HEK293 (cell line): ENCODE results near the gene ENKUR.

Experiments used
- CTCF ChIA-PET: fragments of 350-600 bp; formaldehyde crosslinking; extraction: SDS; loops from one replicate; lab custom pipeline; 2021; ENCODE audit warnings: antibody characterized with exemption; lab: Yijun Ruan, JAX
- POLR2A ChIA-PET: fragments of 300-600 bp; formaldehyde crosslinking; extraction: SDS; loops from one replicate; lab custom pipeline; 2020; ENCODE audit warnings: antibody characterized with exemption, inconsistent platforms; lab: Yijun Ruan, JAX
- H3K27ac ChIP-seq: fragments of 200-500 bp; sonication (Bioruptor generic); 2 replicates; pipeline ENCODE4 v1.5.1; 2014; ENCODE audit warnings: low read depth, low read length, control low read depth, inconsistent platforms; ENCODE audit errors: extremely low read depth
- H3K36me3 ChIP-seq, 2 experiments: fragments of 200-500 bp in 1 of 2; sonication (Bioruptor generic) in 1 of 2; 1 replicate in 1 of 2; 2 replicates in 1 of 2; pipeline ENCODE4 v1.5.1; 2014 to 2017; ENCODE audit warnings: inconsistent platforms in 2 of 2, low read length in 2 of 2; ENCODE audit not compliant: control insufficient read depth in 2 of 2, insufficient read depth in 1 of 2
- H3K4me1 ChIP-seq: fragments of 200-500 bp; sonication (Bioruptor generic); 2 replicates; pipeline ENCODE4 v1.5.1; 2014; ENCODE audit warnings: mild to moderate bottlenecking, low read length, inconsistent platforms; ENCODE audit not compliant: control insufficient read depth, insufficient read depth
- H3K4me3 ChIP-seq: 2 replicates; pipeline ENCODE4 v1.5.1; 2011; ENCODE audit warnings: low read depth, mild to moderate bottlenecking, control low read depth, low read length, moderate library complexity
- H3K9me3 ChIP-seq: fragments of 200-500 bp; sonication (Bioruptor generic); 2 replicates; pipeline ENCODE4 v1.5.1; 2014; ENCODE audit warnings: low read depth, low read length, inconsistent platforms; ENCODE audit not compliant: control insufficient read depth, insufficient read depth
- BCL11A ChIP-seq: fragments of 450-650 bp; formaldehyde crosslinking; IDR thresholded peaks from 2 replicates; pipeline ENCODE4 v1.5.1; 2016; ENCODE audit warnings: low read depth, missing biosample characterization, missing genetic modification characterization
- ELK4 ChIP-seq: IDR thresholded peaks from 2 replicates; pipeline ENCODE4 v1.6.1; 2011; ENCODE audit warnings: mild to moderate bottlenecking, low read depth, low read length, borderline replicate concordance
- MZF1 ChIP-seq: fragments of 450-650 bp; formaldehyde crosslinking; IDR thresholded peaks from 2 replicates; pipeline ENCODE4 v1.5.1; 2017; ENCODE audit warnings: missing biosample characterization, missing genetic modification characterization, borderline replicate concordance
- PATZ1 ChIP-seq: fragments of 450-650 bp; formaldehyde crosslinking; IDR thresholded peaks from 2 replicates; pipeline ENCODE4 v1.5.1; 2016; ENCODE audit warnings: missing biosample characterization, missing genetic modification characterization
- SP2 ChIP-seq: fragments of 450-650 bp; formaldehyde crosslinking; IDR thresholded peaks from 2 replicates; pipeline ENCODE4 v1.5.1; 2016; ENCODE audit warnings: missing biosample characterization, missing genetic modification characterization
- SP3 ChIP-seq: fragments of 450-650 bp; formaldehyde crosslinking; IDR thresholded peaks from 2 replicates; pipeline ENCODE4 v1.5.1; 2016; ENCODE audit warnings: missing biosample characterization, missing genetic modification characterization
- WT1 ChIP-seq: fragments of 450-650 bp; formaldehyde crosslinking; IDR thresholded peaks from 2 replicates; pipeline ENCODE4 v1.5.1; 2016; ENCODE audit warnings: missing biosample characterization, missing genetic modification characterization
- ZBTB17 ChIP-seq: fragments of 450-650 bp; formaldehyde crosslinking; IDR thresholded peaks from 2 replicates; pipeline ENCODE4 v1.5.1; 2016; ENCODE audit warnings: missing biosample characterization, missing genetic modification characterization
- ZIC2 ChIP-seq: fragments of 450-650 bp; formaldehyde crosslinking; IDR thresholded peaks from 2 replicates; pipeline ENCODE4 v1.5.1; 2016; ENCODE audit warnings: missing biosample characterization, missing genetic modification characterization
- ZNF133 ChIP-seq: fragments of 450-650 bp; formaldehyde crosslinking; IDR thresholded peaks from 2 replicates; pipeline ENCODE4 v1.5.1; 2016; ENCODE audit warnings: missing biosample characterization, missing genetic modification characterization
- ZNF184 ChIP-seq: fragments of 450-650 bp; IDR thresholded peaks from 2 replicates; pipeline ENCODE4 v1.5.1; 2018; ENCODE audit warnings: missing biosample characterization, mild to moderate bottlenecking, missing genetic modification characterization
- ZNF280C ChIP-seq: fragments of 450-650 bp; formaldehyde crosslinking; IDR thresholded peaks from 2 replicates; pipeline ENCODE4 v1.5.1; 2016; ENCODE audit warnings: missing biosample characterization, missing genetic modification characterization
- ZNF488 ChIP-seq: fragments of 450-650 bp; formaldehyde crosslinking; IDR thresholded peaks from 2 replicates; pipeline ENCODE4 v1.5.1; 2016; ENCODE audit warnings: missing biosample characterization, missing genetic modification characterization
- ZNF510 ChIP-seq: fragments of 450-650 bp; formaldehyde crosslinking; IDR thresholded peaks from 2 replicates; pipeline ENCODE4 v1.5.1; 2018; ENCODE audit warnings: mild to moderate bottlenecking, missing genetic modification characterization, missing biosample characterization; ENCODE audit not compliant: insufficient replicate concordance
- ZNF654 ChIP-seq: fragments of 450-650 bp; formaldehyde crosslinking; IDR thresholded peaks from 2 replicates; pipeline ENCODE4 v1.5.1; 2016; ENCODE audit warnings: low read depth, missing biosample characterization, missing genetic modification characterization
- ZSCAN4 ChIP-seq: fragments of 450-650 bp; formaldehyde crosslinking; IDR thresholded peaks from 2 replicates; pipeline ENCODE4 v1.5.1; 2017; ENCODE audit warnings: missing biosample characterization, missing genetic modification characterization

Gene ENKUR

GRCh38 chr10:24991298-24991697 is 24.7 kb downstream of the ENKUR start:
- no peak for TF ChIP-seq ZIC2 (tag by site-specific recombination)
- TF ChIP-seq SP3 (tag by site-specific recombination): no peak
- TF ChIP-seq ELK4: no peak
- TF ChIP-seq ZNF510 (tag by site-specific recombination): no peak
- peak; percentile 55; the same call in 1 of the 2 replicates for TF ChIP-seq ZNF133 (tag by site-specific recombination)
- POLR2A ChIA-PET: no interaction called here

GRCh38 chr10:24989867-24990266 is 26.1 kb downstream of the ENKUR start:
- ChIA-PET POLR2A (no interaction called here), CTCF (interaction anchor here (0.6 to 2.4 kb wide), 9 partner anchors 10 to 373 kb away, joined by 3 to 12 read pairs (median 3); no protein-coding TSS in a partner anchor)
- Histone ChIP-seq H3K4me3 (no peak overlapping the region), H3K27ac (no peak overlapping the region), H3K9me3 (no peaks in the 10 kb centered on the region), H3K4me1 (no peaks in the 10 kb centered on the region), H3K36me3 (no peaks in the 10 kb centered on the region)
- TF ChIP-seq ZNF184 (no peak), BCL11A (tag by site-specific recombination) (no peak), ZSCAN4 (tag by site-specific recombination) (no peak), ZNF654 (tag by site-specific recombination) (peak; percentile 45), MZF1 (tag by site-specific recombination) (no peak), WT1 (tag by site-specific recombination) (no peak)

More at GRCh38 chr10:24991298-24991697, 24.7 kb downstream of the ENKUR start:
- Histone ChIP-seq H3K4me1 (no peaks in the 10 kb centered on the region), H3K36me3 (no peaks in the 10 kb centered on the region), H3K9me3 (no peaks in the 10 kb centered on the region), H3K4me3 (no peak overlapping the region), H3K27ac (no peak overlapping the region)
- CTCF ChIA-PET: interaction anchor here (1.0 to 2.4 kb wide), 2 partner anchors 90 to 530 kb away, joined by 3 to 12 read pairs; no protein-coding TSS in a partner anchor

GRCh38 chr10:24988831-24989640 is 26.9 kb downstream of the ENKUR start:
- CTCF ChIA-PET: interaction anchor here (0.6 to 2.4 kb wide), 4 partner anchors 9 to 372 kb away, joined by 3 to 12 read pairs (median 4); no protein-coding TSS in a partner anchor
- Histone ChIP-seq H3K4me1 (no peaks in the 10 kb centered on the region), H3K27ac (no peak overlapping the region), H3K9me3 (no peaks in the 10 kb centered on the region), H3K36me3 (no peaks in the 10 kb centered on the region), H3K4me3 (no peak overlapping the region)
- POLR2A ChIA-PET: no interaction called here
- TF ChIP-seq ZNF488: no peak
- peak; percentile 57; the same call in 1 of the 2 replicates for TF ChIP-seq ZBTB17 (tag by site-specific recombination)

GRCh38 chr10:24984906-24985305 is 31.1 kb downstream of the ENKUR start:
- Histone ChIP-seq H3K4me3 (no peak overlapping the region), H3K27ac (no peak overlapping the region), H3K9me3 (no peaks in the 10 kb centered on the region), H3K4me1 (no peaks in the 10 kb centered on the region), H3K36me3 (no peaks in the 10 kb centered on the region)
- CTCF ChIA-PET: no interaction called here
- POLR2A ChIA-PET: no interaction called here
- no peak for TF ChIP-seq ZNF280C
- TF ChIP-seq SP2 (tag by site-specific recombination): no peak
- no peak for TF ChIP-seq PATZ1 (tag by site-specific recombination)
